Endothelial cell of umbilical vein (primary cell): ENCODE measurements around the gene RWDD2A.

Source experiments
- CTCF ChIP-seq, 2 donors: IDR thresholded peaks; 1 replicate in 1 of 2; 2 replicates in 1 of 2; pipeline ENCODE4 v1.5.1; 2011; ENCODE audit warnings: low read length in 2 of 2, mild to moderate bottlenecking in 2 of 2, moderate library complexity in 2 of 2, control low read depth in 1 of 2, inconsistent platforms in 1 of 2, low read depth in 1 of 2; ENCODE audit not compliant: insufficient read depth in 1 of 2; ENCODE audit errors: extremely low read depth in 1 of 2
- EZH2 ChIP-seq: IDR thresholded peaks from 2 replicates; pipeline ENCODE4 v1.6.1; 2012; ENCODE audit warnings: borderline replicate concordance, low read depth, mild to moderate bottlenecking, moderate library complexity, low read length, inconsistent platforms; ENCODE audit not compliant: severe bottlenecking
- MAX ChIP-seq: IDR thresholded peaks from 2 replicates; pipeline ENCODE4 v1.6.1; 2011; ENCODE audit not compliant: insufficient read depth, insufficient read length
- MYC ChIP-seq: IDR thresholded peaks from one replicate; pipeline ENCODE4 v1.6.1; 2011; ENCODE audit warnings: mild to moderate bottlenecking, low read depth, low read length
- POLR2A ChIP-seq: IDR thresholded peaks from 2 replicates; pipeline ENCODE4 v1.6.1; 2012; ENCODE audit warnings: low read depth, mild to moderate bottlenecking, control low read depth, low read length

DNA sequence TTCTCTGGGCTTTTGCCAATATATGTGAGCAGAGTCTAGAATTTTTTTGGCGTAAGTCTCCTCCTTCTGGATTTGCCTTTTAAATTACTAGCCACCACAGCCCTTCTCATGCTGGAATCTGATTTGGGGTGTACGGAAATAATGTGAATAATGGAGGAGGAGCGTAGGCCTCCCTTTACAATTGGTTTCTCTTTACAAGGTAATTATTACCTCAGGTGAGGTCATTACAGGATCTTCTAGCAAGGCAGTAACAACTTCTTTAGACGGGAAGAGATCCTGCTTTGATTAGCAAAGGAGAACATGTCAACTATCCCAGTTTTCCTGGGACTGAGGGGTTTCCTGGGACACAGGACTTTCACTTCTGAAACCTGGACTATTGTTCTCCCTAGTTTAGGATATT, 8.9 kb downstream of the RWDD2A start:
- TF ChIP-seq CTCF (IDR thresholded peaks at IDR 0.05; ENCODE audit: extremely low read depth in 1 of 2, insufficient read depth in 1 of 2, low read depth in 1 of 2, low read length in 2 of 2) (no peak), POLR2A (no peak), MAX (no peak), EZH2 (no peak), MYC (no peak)
